Adrenal gland (tissue), 5 donors: Measurements from ENCODE around the gene AP2S1.
"Not testable (repeated sequence)": the region's sequence is repeated elsewhere in the genome, so short reads cannot be mapped to it uniquely, and the experiment has no call there.

ENCODE experiments used
- CTCF ChIP-seq, 6 experiments: fragments of 450-650 bp in 4 of 6; fragments of 200-600 bp in 2 of 6; sonication (generic) in 1 of 6; IDR thresholded peaks; 1 replicate in 5 of 6; 2 replicates in 1 of 6; pipeline versions ENCODE4 v1.5.1 to v1.8.0; 2016 to 2021; ENCODE audit warnings: antibody characterized with exemption in 6 of 6, mild to moderate bottlenecking in 2 of 6, moderate library complexity in 1 of 6
- POLR2A ChIP-seq, 2 donors: fragments of 450-650 bp; IDR thresholded peaks; one replicate each; pipeline ENCODE4 v1.6.1; 2017; ENCODE audit warnings: antibody characterized with exemption in 2 of 2, mild to moderate bottlenecking in 2 of 2, moderate library complexity in 1 of 2
- donor health status: DM: no; HTN: no; CAD: no.

GRCh38 chr19:46804432-46804831 is 46.2 kb downstream of the AP2S1 start:
- not testable (repeated sequence) for TF ChIP-seq CTCF, POLR2A (IDR thresholded peaks at IDR 0.05)
